GM12801 (cell line): ENCODE results near the gene PWWP2A.

Experiments
- CTCF ChIP-seq: IDR thresholded peaks from one replicate; pipeline ENCODE4 v1.5.1; 2011; ENCODE audit warnings: control low read depth; ENCODE audit not compliant: insufficient read length; ENCODE audit errors: extremely low read depth

Gene PWWP2A

GRCh38 chr5:160092514-160092913, 26.7 kb downstream of the PWWP2A start:
- TF ChIP-seq CTCF, result no peak

- no peak for TF ChIP-seq CTCF
Measured at GRCh38 chr5:160090059-160090458, 29.2 kb downstream of the PWWP2A start.

GRCh38 chr5:160089531-160089930, 29.7 kb downstream of the PWWP2A start:
- no peak for TF ChIP-seq CTCF

- no peak for TF ChIP-seq CTCF
Measured at GRCh38 chr5:160088805-160089204, 30.4 kb downstream of the PWWP2A start.

DNA sequence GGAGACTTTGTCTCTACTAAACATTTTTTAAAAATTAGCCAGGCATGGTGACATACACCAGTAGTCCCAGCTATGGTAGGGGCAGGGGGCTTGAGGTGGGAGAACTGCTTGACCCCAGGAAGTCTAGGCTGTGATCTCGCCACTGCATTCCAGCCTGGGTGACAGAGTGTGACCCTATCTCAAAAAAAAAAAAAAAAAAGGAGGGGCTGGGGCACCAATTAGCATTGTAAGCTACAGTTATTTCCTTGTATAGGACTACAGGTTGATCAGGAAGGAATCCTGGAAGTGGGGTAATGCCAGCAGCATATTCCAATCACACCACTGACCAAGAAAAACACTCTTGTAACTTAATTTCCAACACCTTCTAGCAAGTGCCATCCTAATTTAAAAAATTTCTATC, 32.1 kb downstream of the PWWP2A start:
- TF ChIP-seq CTCF, result no peak

- no peak for TF ChIP-seq CTCF
Measured at GRCh38 chr5:160084144-160084543, 35.1 kb downstream of the PWWP2A start.

DNA sequence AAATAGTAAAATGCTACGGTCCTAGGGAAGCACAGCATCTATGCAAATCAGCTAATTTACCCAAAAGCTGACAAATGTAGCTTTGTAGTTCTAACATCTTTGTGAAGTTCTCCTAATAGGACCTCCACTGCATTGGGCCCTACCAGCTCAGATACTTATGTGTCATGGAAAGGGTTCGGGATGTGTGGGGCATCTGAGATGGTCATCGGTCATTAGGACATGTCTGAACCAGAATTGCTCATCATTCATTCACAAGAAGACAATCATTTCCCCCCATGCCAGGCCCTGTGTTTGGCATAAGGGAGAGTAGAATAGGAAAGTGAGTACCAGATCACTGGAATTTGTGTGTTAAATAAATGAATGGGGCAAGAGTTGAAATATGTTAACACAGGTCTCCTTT, 35.7 kb downstream of the PWWP2A start:
- TF ChIP-seq CTCF, result no peak
